Endothelial cell of umbilical vein (primary cell): ENCODE results near the gene PRKAG1. TPM values are rescaled to one million over a fixed set of nuclear protein-coding genes. Genes with fewer than 3 reads are reported as not detected.

ENCODE experiments used
- BruUV-seq: library from RNA; stranded (reverse); fragments of 400-500 nt; replicated peaks from 2 replicates; lab custom pipeline; 2021; lab: Mats Ljungman, UMichigan
- CTCF ChIA-PET: fragments of 300-600, 350-600 bp; sonication (Branson Sonifier 250); formaldehyde crosslinking; loops from one replicate; lab custom pipeline; 2021; ENCODE audit warnings: antibody characterized with exemption, inconsistent platforms; lab: Charles Lee
- POLR2A ChIA-PET: fragments of 300-600, 350-600 bp; sonication (Branson Sonifier 250); formaldehyde crosslinking; loops from one replicate; lab custom pipeline; 2021; ENCODE audit warnings: antibody characterized with exemption, inconsistent platforms; lab: Charles Lee
- DNase-seq: peaks from one replicate; pipeline ENCODE4 v3.0.0-alpha.2; 2011; ENCODE audit warnings: low read depth, low spot score
- FAIRE-seq: peaks from 2 replicates; lab custom pipeline; 2011; peaks lifted over from hg19 to GRCh38; lab: Jason Lieb, UNC
- H2AFZ ChIP-seq: 2 replicates; pipeline ENCODE4 v1.6.0; 2012; ENCODE audit warnings: low read depth, low read length, control low read depth, inconsistent platforms
- H3K27ac ChIP-seq: 2 replicates; pipeline ENCODE4 v1.5.1; 2011; ENCODE audit warnings: low read depth, mild to moderate bottlenecking, control low read depth, low read length, moderate library complexity; ENCODE audit not compliant: insufficient read depth
- H3K27me3 ChIP-seq, 2 experiments: 2 replicates each; pipeline versions ENCODE4 v1.6.0 to v1.6.1; 2011; ENCODE audit warnings: low read length in 2 of 2, mixed read lengths in 1 of 2; ENCODE audit not compliant: control insufficient read depth in 2 of 2, insufficient read depth in 2 of 2
- H3K36me3 ChIP-seq, 2 experiments: 2 replicates in 1 of 2; 3 replicates in 1 of 2; pipeline ENCODE4 v1.5.1; 2011; ENCODE audit warnings: low read length in 2 of 2, mild to moderate bottlenecking in 1 of 2, moderate library complexity in 1 of 2; ENCODE audit not compliant: control insufficient read depth in 2 of 2, insufficient read depth in 2 of 2; ENCODE audit errors: extremely low read depth in 1 of 2
- H3K4me1 ChIP-seq: 3 replicates; pipeline ENCODE4 v1.5.1; 2011; ENCODE audit warnings: mild to moderate bottlenecking, low read length; ENCODE audit not compliant: control insufficient read depth, insufficient read depth; ENCODE audit errors: extremely low read depth
- H3K4me2 ChIP-seq: 2 replicates; pipeline ENCODE4 v1.6.1; 2011; ENCODE audit warnings: low read length, control low read depth, mixed read lengths; ENCODE audit not compliant: insufficient read depth
- H3K4me3 ChIP-seq, 3 experiments: fragments of 200-600 bp in 1 of 3; sonication (generic), shearing (Covaris generic) in 1 of 3; replicated peaks in 1 of 3; 2 replicates each; pipeline ENCODE4 v1.5.1; 2011 to 2016; ENCODE audit warnings: control low read depth in 3 of 3, low read length in 3 of 3, mild to moderate bottlenecking in 2 of 3, inconsistent platforms in 1 of 3, low read depth in 1 of 3, moderate library complexity in 1 of 3; ENCODE audit not compliant: insufficient read depth in 1 of 3
- H3K79me2 ChIP-seq: 2 replicates; pipeline ENCODE4 v1.6.0; 2012; ENCODE audit warnings: low read length, inconsistent platforms; ENCODE audit not compliant: control insufficient read depth, insufficient read depth
- H3K9ac ChIP-seq: replicated peaks from 2 replicates; pipeline ENCODE3; 2011; ENCODE audit warnings: low read length, control low read depth; ENCODE audit not compliant: insufficient read depth; ENCODE audit errors: extremely low read depth
- H3K9me1 ChIP-seq: replicated peaks from 3 replicates; pipeline ENCODE4 v1.6.0; 2011; ENCODE audit warnings: mild to moderate bottlenecking, low read length; ENCODE audit not compliant: control insufficient read depth, insufficient read depth; ENCODE audit errors: extremely low read depth
- H3K9me3 ChIP-seq: replicated peaks from 2 replicates; pipeline ENCODE4 v1.5.1; 2012; ENCODE audit warnings: low read length, inconsistent platforms; ENCODE audit not compliant: control insufficient read depth, insufficient read depth
- H4K20me1 ChIP-seq: replicated peaks from 2 replicates; pipeline ENCODE3; 2011; ENCODE audit warnings: mild to moderate bottlenecking, low read length; ENCODE audit not compliant: control insufficient read depth, insufficient read depth; ENCODE audit errors: extremely low read depth
- CTCF ChIP-seq, 2 donors: IDR thresholded peaks; 1 replicate in 1 of 2; 2 replicates in 1 of 2; pipeline ENCODE4 v1.5.1; 2011; ENCODE audit warnings: low read length in 2 of 2, mild to moderate bottlenecking in 2 of 2, moderate library complexity in 2 of 2, control low read depth in 1 of 2, inconsistent platforms in 1 of 2, low read depth in 1 of 2; ENCODE audit not compliant: insufficient read depth in 1 of 2; ENCODE audit errors: extremely low read depth in 1 of 2
- EZH2 ChIP-seq: IDR thresholded peaks from 2 replicates; pipeline ENCODE4 v1.6.1; 2012; ENCODE audit warnings: borderline replicate concordance, low read depth, mild to moderate bottlenecking, moderate library complexity, low read length, inconsistent platforms; ENCODE audit not compliant: severe bottlenecking
- FOS ChIP-seq: IDR thresholded peaks from 2 replicates; pipeline ENCODE4 v1.6.1; 2011; ENCODE audit warnings: mild to moderate bottlenecking, low read length, moderate library complexity, borderline replicate concordance; ENCODE audit not compliant: insufficient read depth
- GATA2 ChIP-seq: IDR thresholded peaks from 2 replicates; pipeline ENCODE4 v1.7.0; 2011; ENCODE audit warnings: low read depth, mild to moderate bottlenecking, moderate library complexity, mixed read lengths, low read length; ENCODE audit not compliant: insufficient read length, insufficient read depth
- MAX ChIP-seq: IDR thresholded peaks from 2 replicates; pipeline ENCODE4 v1.6.1; 2011; ENCODE audit not compliant: insufficient read depth, insufficient read length
- MYC ChIP-seq: IDR thresholded peaks from one replicate; pipeline ENCODE4 v1.6.1; 2011; ENCODE audit warnings: mild to moderate bottlenecking, low read depth, low read length
- POLR2A ChIP-seq: IDR thresholded peaks from 2 replicates; pipeline ENCODE4 v1.6.1; 2012; ENCODE audit warnings: low read depth, mild to moderate bottlenecking, control low read depth, low read length
- POLR2AphosphoS5 ChIP-seq: IDR thresholded peaks from 2 replicates; pipeline ENCODE4 v1.6.1; 2012; ENCODE audit warnings: low read depth, mild to moderate bottlenecking, control low read depth, low read length, moderate library complexity; ENCODE audit not compliant: insufficient read depth
- dilution Hi-C: fragments of 300-500 bp; cut with MboI; formaldehyde crosslinking; loops from one replicate; pipeline ENCODE4 v1.15.0; 2019; ENCODE audit warnings: low sequenced_read_pairs; ENCODE audit not compliant: extremely low pct_ligation_motif_present
- intact Hi-C: fragments of 100-400 bp; cut with micrococcal nuclease; formaldehyde crosslinking; loops from one replicate; pipeline ENCODE4 v1.10.0; 2022
- polyA plus RNA-seq, 4 experiments: library from polyadenylated mRNA; depleted of rRNA in 3 of 4; stranded (reverse) in 3 of 4; unstranded in 1 of 4; fragments of >200 nt; gene quantifications; 2 replicates each; pipeline versions ENCODE4 v1.2.1 to v1.2.3, GENCODE V29; 2011 to 2012; ENCODE audit warnings: missing spikeins in 1 of 4
- total RNA-seq: library from RNA; stranded (reverse); gene quantifications from 2 replicates; pipeline ENCODE4 v1.2.3, GENCODE V29; 2021

PRKAG1 gene
- total and polyA plus RNA-seq, 2 donors (not counting 3 experiments of a cell fraction or from before 2014, with no cell fraction given), result 52.1 to 54.9 TPM

GRCh38 chr12:48960834-48961233 lies 57.7 kb downstream of the PRKAG1 start:
- no peak for TF ChIP-seq GATA2
- Histone ChIP-seq H3K9me1 (no peaks in the 10 kb centered on the region), H3K79me2 (peaks cover 13% of the 10 kb centered on the region), H4K20me1 (no peaks in the 10 kb centered on the region), H3K27ac (no peak overlapping the region), H3K4me2 (no peak overlapping the region), H3K9ac (no peak overlapping the region), H3K9me3 (no peaks in the 10 kb centered on the region), H2AFZ (peak overlapping the region; percentile 71), H3K27me3 (peaks cover 5 to 6% of the 10 kb centered on the region in 2 experiments), H3K36me3 (no peaks in the 10 kb centered on the region), H3K4me3 (no peak overlapping the region), H3K4me1 (peaks cover 24% of the 10 kb centered on the region)
- DNase-seq (no peak), FAIRE-seq (peak; percentile 15)
- ChIA-PET POLR2A (no interaction called here), CTCF (interaction anchor here (0.8 to 2.6 kb wide), 6 partner anchors 13 to 108 kb away, joined by 3 to 16 read pairs (median 8); partner anchors contain the start of gene WNT1)
- dilution Hi-C loops, result no loop called here
- intact Hi-C loops, result no loop called here
- BruUV-seq, result no TSS peak

- Histone ChIP-seq H3K4me3 (peak overlapping the region in 1 of 3 experiments; percentile 90), H3K36me3 (peaks cover under 1 to 4% of the 10 kb centered on the region in 2 experiments), H2AFZ (peak overlapping the region; percentile 81), H3K4me2 (peak overlapping the region; percentile 55), H3K79me2 (peaks cover 41% of the 10 kb centered on the region), H3K4me1 (peaks cover 31% of the 10 kb centered on the region), H3K27me3 (no peaks in the 10 kb centered on the region), H3K9ac (peak overlapping the region; percentile 87), H4K20me1 (peaks cover 8% of the 10 kb centered on the region), H3K9me1 (no peaks in the 10 kb centered on the region), H3K27ac (no peak overlapping the region), H3K9me3 (no peaks in the 10 kb centered on the region)
- dilution Hi-C loops (no loop called here), intact Hi-C loops (no loop called here)
- BruUV-seq, result no TSS peak
- ChIA-PET CTCF (interaction anchor here (0.8 to 2.2 kb wide), 9 partner anchors 8 to 140 kb away, joined by 3 to 12 read pairs (median 5); partner anchors contain the start of gene WNT1), POLR2A (no interaction called here)
- FAIRE-seq (peak; percentile 55), DNase-seq (no peak)
- TF ChIP-seq POLR2AphosphoS5, result no peak
- TF ChIP-seq CTCF (IDR thresholded peaks at IDR 0.05; ENCODE audit: extremely low read depth in 1 of 2, insufficient read depth in 1 of 2, low read depth in 1 of 2, low read length in 2 of 2), result no peak
- TF ChIP-seq FOS, result no peak
- no peak for TF ChIP-seq MYC
- no peak for TF ChIP-seq MAX
- no peak for TF ChIP-seq EZH2
- TF ChIP-seq POLR2A, result no peak
Observed at GRCh38 chr12:48958049-48958388, 60.6 kb downstream of the PRKAG1 start.
